Activated CD4-positive, alpha-beta T cell treated with anti-CD3 and anti-CD28 coated beads, Interleukin-2, amount 50 U/mL, for 4 hours (primary cell): ENCODE data around the gene CLPTM1L.
"Not testable (repeated sequence)": the region's sequence is repeated elsewhere in the genome, so short reads cannot be mapped to it uniquely, and the experiment has no call there.

Experiments
- DNase-seq, 2 experiments: peaks; one replicate each; pipeline ENCODE4 v3.0.0-alpha.2; 2020

The CLPTM1L gene

DNA sequence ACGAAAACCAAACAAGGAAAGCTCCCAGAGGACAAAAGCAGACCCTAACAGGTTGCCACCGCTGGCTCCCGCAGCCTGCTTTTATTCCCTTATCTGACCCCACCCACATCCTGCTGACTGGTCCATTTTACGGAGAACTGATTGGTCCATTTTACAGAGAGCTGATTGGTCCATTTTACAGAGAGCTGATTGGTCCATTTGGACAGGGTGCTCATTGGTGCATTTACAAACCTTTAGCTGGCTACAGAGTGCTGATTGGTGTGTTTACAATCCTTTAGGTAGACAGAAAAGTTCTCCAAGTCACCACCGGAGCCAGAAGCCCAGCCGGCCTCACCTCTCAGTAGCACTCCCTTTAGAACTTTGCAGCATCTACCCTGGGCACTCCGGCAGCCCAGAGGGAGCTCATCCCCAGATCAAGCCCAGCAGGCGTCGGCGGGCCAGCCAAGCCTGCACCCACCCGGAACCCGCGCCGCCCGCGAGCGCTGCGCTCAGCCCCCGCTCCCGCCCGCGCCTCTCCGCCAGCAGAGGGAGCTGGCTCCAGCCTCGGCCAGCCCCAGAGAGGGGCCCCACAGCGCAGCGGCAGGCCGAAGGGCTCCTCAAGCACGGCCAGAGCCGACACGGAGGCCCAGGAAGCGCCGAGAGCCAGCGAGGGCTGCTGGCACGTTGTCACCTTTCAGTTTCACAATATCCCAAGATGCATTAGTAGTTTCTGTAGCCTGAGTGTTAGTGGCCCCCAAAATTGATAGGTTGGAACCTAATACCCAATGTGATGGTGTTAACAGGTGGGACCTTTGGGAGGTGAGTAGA is 35.3 kb upstream of the CLPTM1L start:
- DNase-seq = peak; percentile 34 to 35

- no peak for DNase-seq
Observed at GRCh38 chr5:1378866-1379659, 34.2 kb upstream of the CLPTM1L start.

DNA sequence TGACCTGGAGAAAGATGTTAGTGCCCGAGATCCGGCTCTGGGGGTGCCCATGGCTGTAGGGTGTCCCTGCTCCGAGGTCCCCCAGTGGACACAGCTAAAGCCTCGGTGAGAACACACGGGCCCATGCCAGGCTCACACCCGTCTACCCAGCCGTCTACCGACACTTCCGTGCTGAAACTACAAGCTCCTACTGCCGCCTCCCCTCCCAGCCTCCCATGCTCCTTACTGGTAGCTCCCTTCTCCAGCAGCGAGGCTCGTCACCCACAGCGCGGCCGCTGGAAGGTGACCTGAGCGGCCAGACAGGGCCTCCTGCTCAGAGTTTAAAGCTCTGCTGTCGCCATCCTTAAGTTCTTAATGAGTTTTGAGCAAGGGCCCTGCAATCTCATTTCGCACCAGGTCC is 33.2 kb upstream of the CLPTM1L start:
- DNase-seq = no peak

DNA sequence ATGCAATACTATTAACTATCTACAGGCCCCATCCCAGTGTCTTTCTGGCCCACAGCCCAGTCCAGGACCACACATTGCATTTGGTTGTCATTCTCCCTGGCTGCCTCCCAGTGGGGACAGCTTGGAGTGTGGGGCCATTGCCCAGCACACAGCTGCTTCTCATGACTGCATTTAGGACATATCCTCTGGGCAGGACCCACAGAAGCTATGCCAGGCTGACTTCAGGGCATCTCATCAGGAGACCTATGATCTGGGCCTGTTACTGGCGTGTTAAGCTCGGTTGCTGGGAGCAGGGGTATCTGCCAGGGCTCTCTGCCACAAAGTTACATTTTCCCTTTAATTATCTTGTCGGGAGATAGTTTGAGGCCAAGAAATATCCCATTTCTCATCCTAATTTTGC is 32.1 kb upstream of the CLPTM1L start:
- DNase-seq = no peak

DNA sequence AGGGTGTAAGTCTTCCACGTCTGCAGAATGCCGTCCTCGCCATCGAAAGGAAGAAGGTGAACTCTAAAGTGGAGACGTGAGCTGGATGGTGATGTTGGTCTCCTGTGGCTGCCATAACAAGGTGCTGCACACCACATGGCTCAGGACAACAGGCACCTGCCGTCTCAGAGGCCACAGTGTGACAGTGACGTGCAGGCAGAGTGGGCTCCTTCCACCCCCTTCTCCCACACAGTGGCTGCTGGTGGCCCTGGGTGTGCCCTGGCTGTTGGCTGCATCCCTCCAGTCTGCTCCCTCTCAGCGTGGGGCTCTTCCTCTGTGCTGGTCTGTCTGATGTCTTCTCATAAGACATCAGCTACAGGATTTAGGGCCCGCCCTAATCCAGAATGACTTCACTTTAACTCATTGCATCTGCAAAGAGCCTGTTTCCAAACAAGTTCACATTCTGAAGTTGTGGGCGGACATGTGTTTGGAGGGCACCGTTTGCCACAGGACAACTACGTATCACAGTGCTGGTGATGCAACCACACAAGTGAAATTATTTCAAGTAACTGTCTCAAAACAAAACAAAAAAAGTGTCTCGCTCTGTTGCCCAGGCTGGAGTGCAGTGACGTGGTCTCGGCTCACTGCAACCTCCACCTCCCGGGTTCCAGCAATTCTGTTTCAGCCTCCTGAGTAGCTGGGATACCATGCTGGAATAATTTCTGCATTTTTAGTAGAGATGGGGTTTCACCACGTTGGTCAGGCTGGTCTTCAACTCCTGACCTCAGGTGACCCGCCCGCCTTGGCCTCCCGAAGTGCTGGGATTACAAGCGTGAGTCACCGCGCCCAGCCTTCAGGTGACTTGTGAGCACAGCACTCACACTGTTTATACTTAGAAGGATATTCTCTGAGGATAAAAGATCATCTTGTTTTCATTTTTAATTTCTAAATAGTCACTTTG is 31.2 kb upstream of the CLPTM1L start:
- DNase-seq = no peak

DNA sequence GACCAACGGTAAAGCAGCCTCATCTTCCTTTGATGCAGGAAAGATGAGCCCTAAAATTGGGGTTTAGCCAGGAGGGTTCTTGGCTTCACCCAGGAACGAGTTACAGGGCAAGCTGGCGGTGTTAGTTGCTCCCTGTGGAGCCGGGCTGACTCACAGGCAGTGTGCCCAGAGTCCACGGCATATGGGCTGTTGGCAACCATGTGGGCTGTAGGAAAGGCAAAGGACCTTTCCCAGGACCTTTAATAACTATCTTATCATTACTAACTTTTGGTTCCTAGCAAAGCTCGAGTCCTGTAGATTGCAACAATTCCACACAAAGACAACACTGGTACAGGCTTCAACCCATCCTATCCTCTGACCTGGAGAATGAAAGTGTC is 29.8 kb upstream of the CLPTM1L start:
- DNase-seq = no peak

- DNase-seq = no peak
Observed at GRCh38 chr5:1374030-1374678, 29.3 kb upstream of the CLPTM1L start.

- DNase-seq = not testable (repeated sequence)
Observed at GRCh38 chr5:1371972-1372342, 27.1 kb upstream of the CLPTM1L start.

GRCh38 chr5:1371218-1371971 is 26.5 kb upstream of the CLPTM1L start:
- no peak for DNase-seq

- DNase-seq = no peak
Observed at GRCh38 chr5:1370006-1370405, 25.1 kb upstream of the CLPTM1L start.

GRCh38 chr5:1368756-1369155 is 23.9 kb upstream of the CLPTM1L start:
- no peak for DNase-seq

DNA sequence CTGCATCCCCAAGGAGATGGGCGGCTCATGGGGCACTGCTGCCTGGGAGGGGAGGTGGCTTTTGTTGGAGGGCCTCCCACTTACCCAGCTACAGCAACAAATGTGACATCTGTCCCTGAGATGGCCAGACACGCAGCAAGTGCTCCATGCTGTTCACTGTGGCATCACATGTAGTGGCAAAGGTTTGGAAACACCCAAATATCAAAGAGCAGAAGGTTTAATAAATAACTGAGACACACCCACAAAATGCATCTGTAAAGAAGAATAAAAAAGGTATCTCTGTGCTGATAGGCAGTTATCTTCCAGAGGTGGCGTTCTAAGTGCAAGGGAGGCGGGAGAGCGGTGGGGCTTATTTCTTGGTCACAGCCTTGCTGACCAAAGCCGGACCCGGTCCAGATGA is 23.3 kb upstream of the CLPTM1L start:
- DNase-seq = no peak

DNA sequence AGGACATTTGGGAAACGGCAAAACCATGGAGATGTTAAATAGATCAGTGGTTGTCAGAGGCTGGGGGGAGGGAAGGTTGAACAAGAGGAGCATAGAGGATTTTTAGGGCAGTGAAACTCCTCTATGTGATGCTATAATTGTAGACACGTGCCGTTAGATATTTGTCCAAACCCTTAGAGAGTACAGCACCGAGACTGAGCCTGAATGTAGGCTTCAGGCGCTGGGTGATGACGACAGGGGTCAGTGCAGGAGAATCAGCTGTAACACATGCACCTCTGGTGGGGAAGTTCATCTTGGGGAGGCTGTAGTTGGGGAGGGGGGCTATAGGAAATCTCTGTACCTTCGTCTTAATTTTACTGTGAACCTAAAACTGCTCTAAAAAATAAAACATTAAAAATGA is 22.2 kb upstream of the CLPTM1L start:
- DNase-seq = no peak

DNA sequence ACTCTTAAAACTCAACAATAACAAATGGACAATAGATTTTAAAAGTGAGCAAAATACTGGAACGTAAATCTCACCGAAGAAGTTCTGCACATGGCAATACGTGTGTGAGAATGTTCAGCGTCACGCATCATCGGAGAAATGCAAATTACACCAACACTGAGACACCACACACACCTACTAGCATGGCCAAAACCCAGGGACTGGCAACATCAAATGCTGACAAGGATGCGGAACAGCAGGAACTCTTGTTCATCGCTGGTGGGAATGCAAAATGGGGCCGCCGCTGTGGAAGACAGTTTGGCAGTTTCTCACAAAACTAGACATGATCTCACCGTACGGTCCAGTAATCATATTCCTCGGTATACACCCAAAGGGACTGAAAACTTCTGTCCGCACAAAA is 21.6 kb upstream of the CLPTM1L start:
- DNase-seq = no peak

- no peak for DNase-seq
Observed at GRCh38 chr5:1364211-1364610, 19.3 kb upstream of the CLPTM1L start.

- no peak for DNase-seq
Observed at GRCh38 chr5:1363581-1363980, 18.7 kb upstream of the CLPTM1L start.

DNA sequence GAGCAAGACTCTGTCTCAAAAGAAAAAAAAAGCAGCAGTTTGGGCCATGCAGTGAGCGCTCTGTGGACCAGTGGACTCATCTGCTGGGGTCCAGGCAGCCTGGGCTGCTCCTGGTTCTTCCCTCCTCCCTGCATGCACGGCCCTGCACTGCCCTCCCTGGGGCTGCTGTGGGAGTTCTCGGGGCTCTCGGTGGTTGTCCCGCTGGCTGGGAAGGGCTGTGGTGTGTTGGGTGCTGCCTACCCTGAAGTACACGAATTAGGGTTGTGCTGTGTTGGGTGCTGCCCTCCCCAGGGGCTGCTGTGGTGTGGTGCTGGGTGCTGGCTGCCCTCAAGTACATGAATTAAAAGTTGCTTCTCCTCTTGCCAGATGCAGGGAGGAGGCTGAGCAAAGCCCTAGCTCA is 18.3 kb upstream of the CLPTM1L start:
- no peak for DNase-seq

GRCh38 chr5:1362242-1363015 is 17.5 kb upstream of the CLPTM1L start:
- no peak for DNase-seq

- no peak for DNase-seq
Observed at GRCh38 chr5:1360861-1361260, 16.0 kb upstream of the CLPTM1L start.

DNA sequence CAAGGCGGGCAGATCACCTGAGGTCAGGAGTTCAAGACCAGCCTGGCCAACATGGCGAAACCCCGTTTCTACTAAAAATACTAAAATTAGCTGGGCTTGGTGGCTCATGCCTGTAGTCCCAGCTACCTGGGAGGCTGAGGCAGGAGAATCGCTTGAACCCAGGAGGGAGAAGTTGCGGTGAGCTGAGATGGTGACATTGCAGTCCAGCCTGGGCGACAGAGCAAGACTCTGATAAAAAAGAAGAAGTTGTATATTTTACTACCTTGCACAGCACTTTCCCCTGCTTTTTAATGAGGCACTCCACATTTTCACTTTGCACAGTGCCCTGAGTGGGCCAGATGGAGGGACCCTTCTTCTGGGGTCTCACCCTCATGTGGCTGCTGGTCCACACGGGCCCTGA is 15.5 kb upstream of the CLPTM1L start:
- DNase-seq = not testable (repeated sequence)

- DNase-seq = no peak
Observed at GRCh38 chr5:1359713-1360112, 14.8 kb upstream of the CLPTM1L start.
